ENCODE results near the gene ITGA5. TPM values are rescaled to one million over a fixed set of nuclear protein-coding genes. Genes with fewer than 3 reads are reported as not detected.

The ITGA5 gene
- total RNA-seq, 1 donor from 2014 or later = 317 TPM

DNA sequence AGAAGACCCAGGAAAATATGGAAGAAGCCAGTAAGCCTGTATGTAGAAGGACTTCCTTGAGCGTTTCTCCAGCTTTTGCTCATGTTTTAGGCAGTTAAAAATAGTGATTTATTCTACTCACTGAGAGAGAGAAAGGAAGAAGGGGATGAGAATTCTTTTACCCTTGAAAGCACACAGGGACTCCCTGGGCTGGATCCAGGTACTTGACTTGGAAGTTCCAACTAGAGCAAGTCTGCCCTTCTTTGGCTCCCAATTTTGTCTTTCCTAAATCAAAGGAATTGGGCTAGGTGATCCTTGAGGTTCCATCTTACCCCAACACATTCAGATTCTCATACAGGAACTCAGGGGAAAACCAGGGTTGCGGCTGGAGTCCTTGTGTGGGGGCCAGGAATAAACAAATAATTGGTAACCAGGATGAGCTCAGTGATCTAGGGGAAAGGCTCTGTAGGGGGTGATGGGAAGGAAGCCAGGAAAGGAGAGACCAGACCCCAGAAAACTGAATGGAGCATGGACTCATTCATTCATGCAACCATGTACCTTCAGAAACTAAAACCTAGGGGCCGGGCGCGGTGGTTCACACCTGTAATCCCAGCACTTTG, 11.5 kb upstream of the ITGA5 start:
- TF ChIP-seq EZH2 (IDR thresholded peaks at IDR 0.05; ENCODE audit: insufficient read depth, low read length) = no peak
- Histone ChIP-seq H3K9ac (ENCODE audit: low read length) (no peak overlapping the region), H3K9me3 (ENCODE audit: insufficient read depth, low read depth, low read length) (no peaks in the 10 kb centered on the region), H3K27me3 (ENCODE audit: insufficient read depth, low read length) (no peaks in the 10 kb centered on the region), H4K20me1 (ENCODE audit: insufficient read depth, low read length) (no peaks in the 10 kb centered on the region), H2AFZ (ENCODE audit: low read depth, low read length) (no peak overlapping the region), H3K27ac (ENCODE audit: low read depth, low read length) (no peak overlapping the region), H3K79me2 (ENCODE audit: insufficient read depth, low read length) (no peaks in the 10 kb centered on the region), H3K4me2 (ENCODE audit: low read length) (no peak overlapping the region), H3K4me3 (ENCODE audit: insufficient read depth, low read depth, low read length) (no peak overlapping the region), H3K4me1 (ENCODE audit: insufficient read depth, low read length) (peaks cover 31% of the 10 kb centered on the region), H3K36me3 (ENCODE audit: insufficient read depth, low read length) (no peaks in the 10 kb centered on the region)
- no peak for FAIRE-seq
- H3K4me3 Mint-ChIP-seq (ENCODE audit: unreplicated experiment) = no peak overlapping the region
- H3K27ac Mint-ChIP-seq (ENCODE audit: unreplicated experiment) = peak overlapping the region; percentile 41
- H3K4me1 Mint-ChIP-seq (ENCODE audit: low read depth, unreplicated experiment) = peaks cover 25% of the 10 kb centered on the region
- DNase-seq (ENCODE audit: low read depth) = no peak
- H3K27me3 Mint-ChIP-seq (ENCODE audit: low read depth, unreplicated experiment) = peaks cover 10% of the 10 kb centered on the region
- H3K36me3 Mint-ChIP-seq (ENCODE audit: low read depth, unreplicated experiment) = peaks cover 3% of the 10 kb centered on the region
- H3K9me3 Mint-ChIP-seq (ENCODE audit: unreplicated experiment) = peaks cover 6% of the 10 kb centered on the region

DNA sequence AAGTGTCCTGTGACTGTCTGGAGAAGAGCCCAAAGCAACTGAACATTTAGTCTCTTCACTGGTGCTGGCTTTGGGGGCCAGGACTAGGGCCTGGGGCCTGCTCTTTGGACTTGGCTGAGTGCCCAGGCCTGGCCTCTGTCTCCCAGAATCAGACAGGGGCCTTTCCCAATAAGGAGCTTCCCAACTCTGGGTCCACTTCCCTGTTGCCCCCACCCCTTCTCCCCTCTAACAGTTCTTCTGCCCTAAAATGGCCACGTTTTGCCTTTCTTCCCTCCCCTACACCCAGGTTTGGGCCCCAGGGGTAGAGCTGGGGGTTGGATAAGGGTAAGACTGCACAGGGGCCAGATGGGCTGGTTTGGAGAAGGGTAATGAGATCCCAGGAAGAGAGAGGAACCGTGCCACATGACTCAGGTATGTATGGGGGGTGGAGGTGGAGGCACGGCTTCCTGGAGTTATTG, 10.0 kb upstream of the ITGA5 start:
- H3K4me3 Mint-ChIP-seq (ENCODE audit: unreplicated experiment) = no peak overlapping the region
- Histone ChIP-seq H3K36me3 (ENCODE audit: insufficient read depth, low read length) (no peaks in the 10 kb centered on the region), H4K20me1 (ENCODE audit: insufficient read depth, low read length) (no peaks in the 10 kb centered on the region), H3K27me3 (ENCODE audit: insufficient read depth, low read length) (no peaks in the 10 kb centered on the region), H3K4me1 (ENCODE audit: insufficient read depth, low read length) (peaks cover 31% of the 10 kb centered on the region), H3K9ac (ENCODE audit: low read length) (peak overlapping the region; percentile 23), H3K4me3 (ENCODE audit: insufficient read depth, low read depth, low read length) (no peak overlapping the region), H3K27ac (ENCODE audit: low read depth, low read length) (peak overlapping the region; percentile 63), H3K4me2 (ENCODE audit: low read length) (peak overlapping the region; percentile 69), H2AFZ (ENCODE audit: low read depth, low read length) (no peak overlapping the region), H3K79me2 (ENCODE audit: insufficient read depth, low read length) (no peaks in the 10 kb centered on the region), H3K9me3 (ENCODE audit: insufficient read depth, low read depth, low read length) (no peaks in the 10 kb centered on the region)
- peaks cover 5% of the 10 kb centered on the region for H3K36me3 Mint-ChIP-seq (ENCODE audit: low read depth, unreplicated experiment)
- DNase-seq (ENCODE audit: low read depth) (no peak), FAIRE-seq (no peak)
- H3K4me1 Mint-ChIP-seq (ENCODE audit: low read depth, unreplicated experiment) = peaks cover 25% of the 10 kb centered on the region
- peaks cover 14% of the 10 kb centered on the region for H3K27me3 Mint-ChIP-seq (ENCODE audit: low read depth, unreplicated experiment)
- peak overlapping the region; percentile 12 for H3K27ac Mint-ChIP-seq (ENCODE audit: unreplicated experiment)
- TF ChIP-seq EZH2 (IDR thresholded peaks at IDR 0.05; ENCODE audit: insufficient read depth, low read length) (no peak), CTCF (IDR thresholded peaks at IDR 0.05; ENCODE audit: insufficient read depth, low read depth, low read length) (no peak)
- H3K9me3 Mint-ChIP-seq (ENCODE audit: unreplicated experiment) = peaks cover 6% of the 10 kb centered on the region

DNA sequence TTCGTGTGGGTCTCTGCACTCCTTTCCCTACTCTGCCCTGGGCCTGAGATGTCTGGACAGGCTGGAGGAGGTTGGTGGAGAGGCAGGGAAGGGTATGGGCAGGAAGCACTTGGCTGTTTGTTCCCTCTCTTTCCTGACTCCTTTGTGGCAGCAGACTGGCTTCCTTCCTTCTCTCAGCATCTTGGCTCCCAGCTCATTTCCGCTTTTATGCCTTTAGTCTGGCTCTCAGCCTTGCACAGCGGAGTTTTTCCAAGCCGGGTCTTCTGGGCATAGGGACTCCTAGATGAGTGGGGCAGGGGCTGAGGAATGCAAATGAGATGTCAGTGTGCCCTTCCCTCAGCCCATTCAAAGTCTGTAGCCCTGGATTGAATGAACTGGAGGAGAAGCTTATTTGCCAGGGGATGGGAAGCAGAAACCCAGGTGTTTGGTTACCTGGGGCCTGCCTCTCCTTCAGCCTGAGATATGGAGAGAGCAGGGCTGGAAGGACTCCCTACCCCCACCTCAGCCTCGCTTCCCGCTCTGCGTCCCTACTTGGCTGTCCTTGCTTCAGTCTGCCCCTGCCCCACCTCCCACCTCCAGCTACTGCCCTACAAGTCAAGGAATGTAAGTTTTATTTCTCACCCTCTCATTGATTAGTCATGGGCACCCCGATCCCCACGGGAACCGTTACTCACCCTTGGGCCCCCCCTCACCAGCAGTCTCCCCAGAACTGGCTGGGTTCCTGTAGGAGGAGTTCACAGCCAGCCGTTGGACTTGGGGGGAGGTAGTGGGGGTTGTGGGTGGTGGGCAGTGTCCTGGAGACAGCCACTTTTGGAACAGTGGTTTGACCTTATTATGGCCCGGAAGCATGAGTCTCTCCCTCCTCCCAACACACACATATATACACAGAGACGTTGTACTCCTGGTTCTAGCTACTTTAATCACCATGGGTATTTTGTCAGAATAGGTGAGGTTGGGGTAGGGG, 9.3 kb upstream of the ITGA5 start:
- peaks cover 6% of the 10 kb centered on the region for H3K9me3 Mint-ChIP-seq (ENCODE audit: unreplicated experiment)
- FAIRE-seq (no peak), DNase-seq (ENCODE audit: low read depth) (peak; percentile 78)
- Histone ChIP-seq H3K4me1 (ENCODE audit: insufficient read depth, low read length) (peaks cover 34% of the 10 kb centered on the region), H3K27ac (ENCODE audit: low read depth, low read length) (peak overlapping the region; percentile 63), H4K20me1 (ENCODE audit: insufficient read depth, low read length) (no peaks in the 10 kb centered on the region), H3K79me2 (ENCODE audit: insufficient read depth, low read length) (no peaks in the 10 kb centered on the region), H3K9me3 (ENCODE audit: insufficient read depth, low read depth, low read length) (no peaks in the 10 kb centered on the region), H2AFZ (ENCODE audit: low read depth, low read length) (peak overlapping the region; percentile 57), H3K4me3 (ENCODE audit: insufficient read depth, low read depth, low read length) (no peak overlapping the region), H3K4me2 (ENCODE audit: low read length) (peak overlapping the region; percentile 69), H3K9ac (ENCODE audit: low read length) (peak overlapping the region; percentile 50), H3K27me3 (ENCODE audit: insufficient read depth, low read length) (no peaks in the 10 kb centered on the region), H3K36me3 (ENCODE audit: insufficient read depth, low read length) (no peaks in the 10 kb centered on the region)
- peaks cover 25% of the 10 kb centered on the region for H3K4me1 Mint-ChIP-seq (ENCODE audit: low read depth, unreplicated experiment)
- H3K4me3 Mint-ChIP-seq (ENCODE audit: unreplicated experiment) = no peak overlapping the region
- TF ChIP-seq CTCF (IDR thresholded peaks at IDR 0.05; ENCODE audit: insufficient read depth, low read depth, low read length) (no peak), EZH2 (IDR thresholded peaks at IDR 0.05; ENCODE audit: insufficient read depth, low read length) (no peak)
- peaks cover 5% of the 10 kb centered on the region for H3K36me3 Mint-ChIP-seq (ENCODE audit: low read depth, unreplicated experiment)
- H3K27me3 Mint-ChIP-seq (ENCODE audit: low read depth, unreplicated experiment) = peaks cover 14% of the 10 kb centered on the region
- no peak overlapping the region for H3K27ac Mint-ChIP-seq (ENCODE audit: unreplicated experiment)
